Measurements from ENCODE around the gene WWOX.

DNA sequence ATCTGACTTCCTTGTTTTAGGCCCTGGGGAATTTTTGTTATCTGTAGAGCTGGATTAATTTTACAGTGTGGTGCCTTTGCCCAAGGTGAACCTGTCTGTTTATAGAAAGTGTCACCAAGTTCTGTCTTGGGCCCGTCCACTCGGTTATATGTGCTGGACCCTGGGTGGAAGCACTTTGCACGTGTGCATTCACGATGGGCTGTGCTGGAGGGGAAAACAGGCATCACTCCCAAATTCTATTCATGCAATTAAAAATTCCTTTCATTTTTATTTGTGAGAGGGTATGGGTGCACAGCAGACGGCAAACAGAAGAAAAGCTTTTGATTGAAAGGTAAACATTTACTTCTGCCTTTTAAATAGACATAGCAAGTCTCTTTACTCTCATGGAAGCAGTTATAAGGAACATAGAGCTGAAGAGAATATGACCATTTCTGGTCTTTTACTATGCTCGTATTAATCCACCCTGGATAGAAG lies 101.2 kb downstream of the WWOX start:
- TF ChIP-seq, protein P1, sequence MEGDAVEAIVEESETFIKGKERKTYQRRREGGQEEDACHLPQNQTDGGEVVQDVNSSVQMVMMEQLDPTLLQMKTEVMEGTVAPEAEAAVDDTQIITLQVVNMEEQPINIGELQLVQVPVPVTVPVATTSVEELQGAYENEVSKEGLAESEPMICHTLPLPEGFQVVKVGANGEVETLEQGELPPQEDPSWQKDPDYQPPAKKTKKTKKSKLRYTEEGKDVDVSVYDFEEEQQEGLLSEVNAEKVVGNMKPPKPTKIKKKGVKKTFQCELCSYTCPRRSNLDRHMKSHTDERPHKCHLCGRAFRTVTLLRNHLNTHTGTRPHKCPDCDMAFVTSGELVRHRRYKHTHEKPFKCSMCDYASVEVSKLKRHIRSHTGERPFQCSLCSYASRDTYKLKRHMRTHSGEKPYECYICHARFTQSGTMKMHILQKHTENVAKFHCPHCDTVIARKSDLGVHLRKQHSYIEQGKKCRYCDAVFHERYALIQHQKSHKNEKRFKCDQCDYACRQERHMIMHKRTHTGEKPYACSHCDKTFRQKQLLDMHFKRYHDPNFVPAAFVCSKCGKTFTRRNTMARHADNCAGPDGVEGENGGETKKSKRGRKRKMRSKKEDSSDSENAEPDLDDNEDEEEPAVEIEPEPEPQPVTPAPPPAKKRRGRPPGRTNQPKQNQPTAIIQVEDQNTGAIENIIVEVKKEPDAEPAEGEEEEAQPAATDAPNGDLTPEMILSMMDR (IDR thresholded peaks at IDR 0.05; ENCODE audit: poor library complexity, severe bottlenecking), result no peak
- TF ChIP-seq POLR2AphosphoS5 (IDR thresholded peaks at IDR 0.05), result no peak
- TF ChIP-seq SMC3 (conservative IDR thresholded peaks at IDR 0.05; ENCODE audit: poor library complexity), result no peak
- TF ChIP-seq MXI1 (conservative IDR thresholded peaks at IDR 0.05; ENCODE audit: poor library complexity, severe bottlenecking), result no peak
- TF ChIP-seq, protein P2, sequence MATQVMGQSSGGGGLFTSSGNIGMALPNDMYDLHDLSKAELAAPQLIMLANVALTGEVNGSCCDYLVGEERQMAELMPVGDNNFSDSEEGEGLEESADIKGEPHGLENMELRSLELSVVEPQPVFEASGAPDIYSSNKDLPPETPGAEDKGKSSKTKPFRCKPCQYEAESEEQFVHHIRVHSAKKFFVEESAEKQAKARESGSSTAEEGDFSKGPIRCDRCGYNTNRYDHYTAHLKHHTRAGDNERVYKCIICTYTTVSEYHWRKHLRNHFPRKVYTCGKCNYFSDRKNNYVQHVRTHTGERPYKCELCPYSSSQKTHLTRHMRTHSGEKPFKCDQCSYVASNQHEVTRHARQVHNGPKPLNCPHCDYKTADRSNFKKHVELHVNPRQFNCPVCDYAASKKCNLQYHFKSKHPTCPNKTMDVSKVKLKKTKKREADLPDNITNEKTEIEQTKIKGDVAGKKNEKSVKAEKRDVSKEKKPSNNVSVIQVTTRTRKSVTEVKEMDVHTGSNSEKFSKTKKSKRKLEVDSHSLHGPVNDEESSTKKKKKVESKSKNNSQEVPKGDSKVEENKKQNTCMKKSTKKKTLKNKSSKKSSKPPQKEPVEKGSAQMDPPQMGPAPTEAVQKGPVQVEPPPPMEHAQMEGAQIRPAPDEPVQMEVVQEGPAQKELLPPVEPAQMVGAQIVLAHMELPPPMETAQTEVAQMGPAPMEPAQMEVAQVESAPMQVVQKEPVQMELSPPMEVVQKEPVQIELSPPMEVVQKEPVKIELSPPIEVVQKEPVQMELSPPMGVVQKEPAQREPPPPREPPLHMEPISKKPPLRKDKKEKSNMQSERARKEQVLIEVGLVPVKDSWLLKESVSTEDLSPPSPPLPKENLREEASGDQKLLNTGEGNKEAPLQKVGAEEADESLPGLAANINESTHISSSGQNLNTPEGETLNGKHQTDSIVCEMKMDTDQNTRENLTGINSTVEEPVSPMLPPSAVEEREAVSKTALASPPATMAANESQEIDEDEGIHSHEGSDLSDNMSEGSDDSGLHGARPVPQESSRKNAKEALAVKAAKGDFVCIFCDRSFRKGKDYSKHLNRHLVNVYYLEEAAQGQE (IDR thresholded peaks at IDR 0.05; ENCODE audit: borderline replicate concordance), result no peak
- no peak for TF ChIP-seq EP300 (conservative IDR thresholded peaks at IDR 0.05; ENCODE audit: poor library complexity, severe bottlenecking)
- TF ChIP-seq EZH2 (IDR thresholded peaks at IDR 0.05; ENCODE audit: borderline replicate concordance, insufficient read depth, low read length, poor library complexity, severe bottlenecking), result no peak
- no peak for TF ChIP-seq RAD21 (conservative IDR thresholded peaks at IDR 0.05)

Measured in neural cell (in vitro differentiated cells).